ENCODE results near the gene ZMYND8.
A peak's percentile ranks its signal among the peaks of the same experiment; 100 is the strongest.

ZMYND8 gene

GRCh38 chr20:47315339-47316056, 41.0 kb downstream of the ZMYND8 start (continued):
- TF ChIP-seq PRDM10 (tag by site-specific recombination; IDR thresholded peaks at IDR 0.05) = peak; percentile 35
- TF ChIP-seq ZNF518A (tag by site-specific recombination; conservative IDR thresholded peaks at IDR 0.05; ENCODE audit: low read depth) = no peak
- peak; percentile 65 for TF ChIP-seq ZFHX2 (tag by site-specific recombination; conservative IDR thresholded peaks at IDR 0.05)
- TF ChIP-seq ZSCAN4 (tag by site-specific recombination; IDR thresholded peaks at IDR 0.05) = no peak
- TF ChIP-seq ZNF571 (tag by site-specific recombination; IDR thresholded peaks at IDR 0.05) = no peak
- no peak for TF ChIP-seq ZNF558 (tag by site-specific recombination; IDR thresholded peaks at IDR 0.05)
- TF ChIP-seq, protein P1, sequence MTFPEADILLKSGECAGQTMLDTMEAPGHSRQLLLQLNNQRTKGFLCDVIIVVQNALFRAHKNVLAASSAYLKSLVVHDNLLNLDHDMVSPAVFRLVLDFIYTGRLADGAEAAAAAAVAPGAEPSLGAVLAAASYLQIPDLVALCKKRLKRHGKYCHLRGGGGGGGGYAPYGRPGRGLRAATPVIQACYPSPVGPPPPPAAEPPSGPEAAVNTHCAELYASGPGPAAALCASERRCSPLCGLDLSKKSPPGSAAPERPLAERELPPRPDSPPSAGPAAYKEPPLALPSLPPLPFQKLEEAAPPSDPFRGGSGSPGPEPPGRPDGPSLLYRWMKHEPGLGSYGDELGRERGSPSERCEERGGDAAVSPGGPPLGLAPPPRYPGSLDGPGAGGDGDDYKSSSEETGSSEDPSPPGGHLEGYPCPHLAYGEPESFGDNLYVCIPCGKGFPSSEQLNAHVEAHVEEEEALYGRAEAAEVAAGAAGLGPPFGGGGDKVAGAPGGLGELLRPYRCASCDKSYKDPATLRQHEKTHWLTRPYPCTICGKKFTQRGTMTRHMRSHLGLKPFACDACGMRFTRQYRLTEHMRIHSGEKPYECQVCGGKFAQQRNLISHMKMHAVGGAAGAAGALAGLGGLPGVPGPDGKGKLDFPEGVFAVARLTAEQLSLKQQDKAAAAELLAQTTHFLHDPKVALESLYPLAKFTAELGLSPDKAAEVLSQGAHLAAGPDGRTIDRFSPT (tag by site-specific recombination; IDR thresholded peaks at IDR 0.05) = no peak
- no peak for TF ChIP-seq HOXA7 (CRISPR knock-in tag; IDR thresholded peaks at IDR 0.05; ENCODE audit: borderline replicate concordance)
- TF ChIP-seq ZFP3 (tag by site-specific recombination; IDR thresholded peaks at IDR 0.05; ENCODE audit: low read depth) = no peak
- 0 out of 2 replicates have a peak, but pooled peaks have one; percentile 20 for TF ChIP-seq IKZF3 (tag by site-specific recombination; IDR thresholded peaks at IDR 0.05)
- TF ChIP-seq ZEB2 (tag by site-specific recombination; IDR thresholded peaks at IDR 0.05) = 0 out of 2 replicates have a peak, but pooled peaks have one; percentile 35
- peak; percentile 25; the same call in 1 of the 2 replicates for TF ChIP-seq OSR2 (tag by site-specific recombination; IDR thresholded peaks at IDR 0.05)
- TF ChIP-seq, protein P2, sequence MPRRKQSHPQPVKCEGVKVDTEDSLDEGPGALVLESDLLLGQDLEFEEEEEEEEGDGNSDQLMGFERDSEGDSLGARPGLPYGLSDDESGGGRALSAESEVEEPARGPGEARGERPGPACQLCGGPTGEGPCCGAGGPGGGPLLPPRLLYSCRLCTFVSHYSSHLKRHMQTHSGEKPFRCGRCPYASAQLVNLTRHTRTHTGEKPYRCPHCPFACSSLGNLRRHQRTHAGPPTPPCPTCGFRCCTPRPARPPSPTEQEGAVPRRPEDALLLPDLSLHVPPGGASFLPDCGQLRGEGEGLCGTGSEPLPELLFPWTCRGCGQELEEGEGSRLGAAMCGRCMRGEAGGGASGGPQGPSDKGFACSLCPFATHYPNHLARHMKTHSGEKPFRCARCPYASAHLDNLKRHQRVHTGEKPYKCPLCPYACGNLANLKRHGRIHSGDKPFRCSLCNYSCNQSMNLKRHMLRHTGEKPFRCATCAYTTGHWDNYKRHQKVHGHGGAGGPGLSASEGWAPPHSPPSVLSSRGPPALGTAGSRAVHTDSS (tag by site-specific recombination; IDR thresholded peaks at IDR 0.05) = no peak
- TF ChIP-seq, protein P3, sequence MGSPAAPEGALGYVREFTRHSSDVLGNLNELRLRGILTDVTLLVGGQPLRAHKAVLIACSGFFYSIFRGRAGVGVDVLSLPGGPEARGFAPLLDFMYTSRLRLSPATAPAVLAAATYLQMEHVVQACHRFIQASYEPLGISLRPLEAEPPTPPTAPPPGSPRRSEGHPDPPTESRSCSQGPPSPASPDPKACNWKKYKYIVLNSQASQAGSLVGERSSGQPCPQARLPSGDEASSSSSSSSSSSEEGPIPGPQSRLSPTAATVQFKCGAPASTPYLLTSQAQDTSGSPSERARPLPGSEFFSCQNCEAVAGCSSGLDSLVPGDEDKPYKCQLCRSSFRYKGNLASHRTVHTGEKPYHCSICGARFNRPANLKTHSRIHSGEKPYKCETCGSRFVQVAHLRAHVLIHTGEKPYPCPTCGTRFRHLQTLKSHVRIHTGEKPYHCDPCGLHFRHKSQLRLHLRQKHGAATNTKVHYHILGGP (tag by site-specific recombination; IDR thresholded peaks at IDR 0.05) = no peak

Measured in HEK293 (cell line).